ENCODE data around the gene MAP2K5. TPM values are rescaled to one million over a fixed set of nuclear protein-coding genes. Genes with fewer than 3 reads are reported as not detected.

Gene MAP2K5
- total RNA-seq, 2 experiments from 2014 or later, result 22.2 to 27.9 TPM

GRCh38 chr15:67815036-67815592 lies 272.6 kb downstream of the MAP2K5 start:
- Mint-ChIP-seq H3K36me3 (ENCODE audit: low read depth) (no peaks in the 10 kb centered on the region), H3K4me3 (no peak overlapping the region), H3K4me1 (ENCODE audit: low read depth) (peaks cover under 1% of the 10 kb centered on the region), H3K27ac (no peak overlapping the region), H3K27me3 (peaks cover 41% of the 10 kb centered on the region), H3K9me3 (no peaks in the 10 kb centered on the region)
- no peak overlapping the region for H3K27ac ChIP-seq (ENCODE audit: low read depth in 1 of 2, low read length in 2 of 2)
- H3K4me3 ChIP-seq (ENCODE audit: low read length), result no peak overlapping the region
- peaks cover 0 to 29% of the 10 kb centered on the region in 2 experiments for H3K9me3 ChIP-seq (ENCODE audit: control insufficient read depth in 1 of 2, insufficient read depth in 1 of 2, low read length in 2 of 2)
- no peak for DNase-seq
- peaks cover 2% of the 10 kb centered on the region for H3K4me1 ChIP-seq (ENCODE audit: insufficient read depth, low read length)
- ChIA-PET CTCF (no interaction called here), POLR2A (interaction anchor here (1.2 kb wide), 1 partner anchor 18 kb away, joined by 3 read pairs; no protein-coding TSS in a partner anchor)
- no peaks in the 10 kb centered on the region for H3K36me3 ChIP-seq (ENCODE audit: insufficient read depth, low read length)
- ATAC-seq (ENCODE audit: poor library complexity), result no peak
- no peak for TF ChIP-seq CTCF (IDR thresholded peaks at IDR 0.05)
- H3K27me3 ChIP-seq (ENCODE audit: control insufficient read depth in 1 of 2, insufficient read depth in 2 of 2, low read length in 2 of 2), result peaks cover 20 to 26% of the 10 kb centered on the region in 2 experiments
- intact Hi-C loops (cut with DNase I, micrococcal nuclease), result no loop called here

- intact Hi-C loops (cut with DNase I, micrococcal nuclease), result no loop called here
- ChIA-PET POLR2A (no interaction called here), CTCF (no interaction called here)
- peaks cover 17% of the 10 kb centered on the region for H3K4me1 ChIP-seq (ENCODE audit: insufficient read depth, low read length)
- H3K4me3 Mint-ChIP-seq, result no peak overlapping the region
- H3K27me3 Mint-ChIP-seq, result peaks cover 57% of the 10 kb centered on the region
- H3K9me3 Mint-ChIP-seq, result no peaks in the 10 kb centered on the region
- no peaks in the 10 kb centered on the region for H3K36me3 ChIP-seq (ENCODE audit: insufficient read depth, low read length)
- no peak overlapping the region for H3K27ac ChIP-seq (ENCODE audit: low read depth in 1 of 2, low read length in 2 of 2)
- H3K27me3 ChIP-seq (ENCODE audit: control insufficient read depth in 1 of 2, insufficient read depth in 2 of 2, low read length in 2 of 2), result peaks cover 36 to 41% of the 10 kb centered on the region in 2 experiments
- H3K4me3 ChIP-seq (ENCODE audit: low read length), result no peak overlapping the region
- peaks cover 16% of the 10 kb centered on the region for H3K4me1 Mint-ChIP-seq (ENCODE audit: low read depth)
- DNase-seq (no peak), ATAC-seq (ENCODE audit: poor library complexity) (no peak)
- no peaks in the 10 kb centered on the region for H3K36me3 Mint-ChIP-seq (ENCODE audit: low read depth)
- no peak for TF ChIP-seq CTCF (IDR thresholded peaks at IDR 0.05)
- H3K9me3 ChIP-seq (ENCODE audit: control insufficient read depth in 1 of 2, insufficient read depth in 1 of 2, low read length in 2 of 2), result peaks cover 0 to 43% of the 10 kb centered on the region in 2 experiments
- no peak overlapping the region for H3K27ac Mint-ChIP-seq
Observed at GRCh38 chr15:67816668-67817067, 274.2 kb downstream of the MAP2K5 start.

- DNase-seq (no peak), ATAC-seq (ENCODE audit: poor library complexity) (no peak)
- H3K27me3 ChIP-seq (ENCODE audit: control insufficient read depth in 1 of 2, insufficient read depth in 2 of 2, low read length in 2 of 2), result peaks cover 51 to 54% of the 10 kb centered on the region in 2 experiments
- peaks cover 32% of the 10 kb centered on the region for H3K4me1 ChIP-seq (ENCODE audit: insufficient read depth, low read length)
- H3K4me3 ChIP-seq (ENCODE audit: low read length), result no peak overlapping the region
- POLR2A ChIA-PET, result no interaction called here
- no peak overlapping the region for H3K27ac ChIP-seq (ENCODE audit: low read depth in 1 of 2, low read length in 2 of 2)
- H3K36me3 Mint-ChIP-seq (ENCODE audit: low read depth), result no peaks in the 10 kb centered on the region
- intact Hi-C loops (cut with DNase I, micrococcal nuclease), result no loop called here
- no peak overlapping the region for H3K27ac Mint-ChIP-seq
- H3K36me3 ChIP-seq (ENCODE audit: insufficient read depth, low read length), result no peaks in the 10 kb centered on the region
- H3K9me3 ChIP-seq (ENCODE audit: control insufficient read depth in 1 of 2, insufficient read depth in 1 of 2, low read length in 2 of 2), result peaks cover 0 to 46% of the 10 kb centered on the region in 2 experiments
- CTCF ChIA-PET, result no interaction called here
- H3K4me1 Mint-ChIP-seq (ENCODE audit: low read depth), result peaks cover 28% of the 10 kb centered on the region
- H3K9me3 Mint-ChIP-seq, result no peaks in the 10 kb centered on the region
- no peak for TF ChIP-seq CTCF (IDR thresholded peaks at IDR 0.05)
- peaks cover 68% of the 10 kb centered on the region for H3K27me3 Mint-ChIP-seq
- no peak overlapping the region for H3K4me3 Mint-ChIP-seq
Observed at GRCh38 chr15:67818464-67818863, 276.0 kb downstream of the MAP2K5 start.

All from CD4-positive, alpha-beta T cell (primary cell).